ENCODE results near the gene KRTAP5-2.
"Not testable (repeated sequence)": the region's sequence is repeated elsewhere in the genome, so short reads cannot be mapped to it uniquely, and the experiment has no call there.

KRTAP5-2 gene, protein sequence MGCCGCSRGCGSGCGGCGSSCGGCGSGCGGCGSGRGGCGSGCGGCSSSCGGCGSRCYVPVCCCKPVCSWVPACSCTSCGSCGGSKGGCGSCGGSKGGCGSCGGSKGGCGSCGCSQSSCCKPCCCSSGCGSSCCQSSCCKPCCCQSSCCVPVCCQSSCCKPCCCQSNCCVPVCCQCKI

DNA sequence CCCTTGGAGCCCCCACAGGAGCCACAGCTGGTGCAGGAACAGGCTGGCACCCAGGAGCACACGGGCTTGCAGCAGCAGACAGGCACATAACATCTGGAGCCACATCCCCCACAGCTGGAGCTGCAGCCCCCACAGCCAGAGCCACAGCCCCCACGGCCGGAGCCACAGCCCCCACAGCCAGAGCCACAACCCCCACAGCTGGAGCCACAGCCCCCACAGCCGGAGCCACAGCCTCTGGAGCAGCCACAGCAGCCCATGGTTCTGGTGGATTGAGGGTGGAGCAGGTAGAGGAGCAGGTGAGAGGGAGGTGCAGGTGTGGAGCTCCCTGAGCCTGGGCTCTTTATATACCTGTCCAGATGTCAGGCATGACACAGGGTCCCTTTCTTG, at the start of gene KRTAP5-2:
Gene KRTAP5-2, minus strand, starts transcription at position 301 of the 387 bp plus-strand sequence. Its CDS starts 44 bp downstream, at position 257.
- no peak for DNase-seq (ENCODE audit: low read depth, low spot score)

DNA sequence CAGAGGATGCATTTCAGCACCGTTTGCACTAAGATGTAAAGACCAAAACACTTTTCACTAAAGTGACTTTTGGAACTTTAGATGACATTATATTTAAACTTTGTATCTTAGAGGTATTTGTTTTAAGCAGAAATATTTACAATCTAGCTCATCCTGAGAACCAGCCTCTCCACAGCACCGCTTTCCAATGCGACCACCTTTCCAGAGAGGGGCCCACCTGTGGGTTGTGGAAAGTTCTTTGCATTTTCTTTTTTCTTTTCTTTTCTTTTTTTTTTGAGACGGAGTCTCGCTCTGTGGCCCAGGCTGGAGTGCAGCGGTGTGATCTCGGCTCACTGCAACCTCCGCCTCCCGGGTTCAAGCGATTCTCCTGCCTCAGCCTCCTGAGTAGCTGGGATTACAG, 48.4 kb upstream of the KRTAP5-2 start:
- not testable (repeated sequence) for DNase-seq (ENCODE audit: low read depth, low spot score)

DNA sequence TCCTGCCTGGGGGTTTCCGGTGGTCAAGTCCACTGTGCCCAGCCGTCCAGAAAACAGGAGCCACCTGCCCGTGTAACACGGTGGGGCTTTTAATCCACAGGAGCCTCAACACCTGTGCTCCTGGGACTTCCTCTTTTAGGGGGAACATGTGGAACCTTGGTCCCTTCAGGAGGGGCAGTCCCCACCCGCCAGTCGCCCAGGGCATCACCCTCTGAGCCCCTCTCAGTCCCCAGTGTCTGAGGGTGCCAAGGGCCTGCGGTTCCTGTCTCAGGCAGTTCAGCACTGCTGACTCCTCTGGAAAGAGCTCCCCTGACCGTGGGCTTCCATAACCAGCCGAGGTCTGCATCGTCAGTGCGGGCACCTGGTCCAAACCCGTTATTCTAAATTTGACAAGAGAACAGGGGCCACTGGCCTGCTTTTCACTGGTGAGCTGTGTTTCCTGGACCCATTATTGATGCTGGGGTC, 47.3 kb upstream of the KRTAP5-2 start:
- DNase-seq (ENCODE audit: low read depth, low spot score) = no peak

DNA sequence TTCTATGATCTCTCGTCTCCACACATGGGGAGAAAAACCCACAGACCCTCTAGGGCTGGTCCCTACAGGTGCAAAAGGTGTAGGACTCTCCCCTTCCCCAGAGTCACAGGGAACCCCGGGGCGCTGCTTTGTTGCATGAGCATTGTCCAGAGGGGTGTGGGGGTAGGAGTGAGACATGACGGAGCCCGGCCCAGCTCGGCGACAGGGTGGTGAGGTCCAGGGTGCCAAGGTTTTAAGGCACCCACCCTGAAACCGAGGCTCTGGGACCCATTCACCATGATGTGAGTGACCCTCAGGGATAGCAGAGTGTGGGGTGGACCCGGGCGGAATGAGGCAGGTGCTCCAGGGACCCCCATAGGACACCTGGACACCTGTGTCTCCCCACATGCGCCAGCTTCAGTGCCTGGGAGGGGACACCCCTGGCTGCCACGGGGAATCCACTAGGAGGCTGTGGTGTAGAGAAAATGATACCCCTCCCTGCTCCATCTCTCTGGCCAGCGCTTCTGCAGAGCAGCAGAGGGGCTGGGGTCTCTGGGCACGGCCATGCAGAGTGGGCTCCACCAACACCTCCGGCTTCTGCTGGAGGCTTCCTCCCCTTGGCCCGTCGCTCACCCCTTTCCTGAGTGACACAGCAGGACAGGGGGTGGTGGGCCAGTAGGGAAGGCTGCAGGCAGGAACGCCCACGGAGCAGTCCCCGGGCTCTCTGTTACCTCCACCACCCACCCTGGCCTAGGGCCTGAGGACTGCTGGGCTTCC, 46.7 kb upstream of the KRTAP5-2 start:
- no peak for DNase-seq (ENCODE audit: low read depth, low spot score)

DNA sequence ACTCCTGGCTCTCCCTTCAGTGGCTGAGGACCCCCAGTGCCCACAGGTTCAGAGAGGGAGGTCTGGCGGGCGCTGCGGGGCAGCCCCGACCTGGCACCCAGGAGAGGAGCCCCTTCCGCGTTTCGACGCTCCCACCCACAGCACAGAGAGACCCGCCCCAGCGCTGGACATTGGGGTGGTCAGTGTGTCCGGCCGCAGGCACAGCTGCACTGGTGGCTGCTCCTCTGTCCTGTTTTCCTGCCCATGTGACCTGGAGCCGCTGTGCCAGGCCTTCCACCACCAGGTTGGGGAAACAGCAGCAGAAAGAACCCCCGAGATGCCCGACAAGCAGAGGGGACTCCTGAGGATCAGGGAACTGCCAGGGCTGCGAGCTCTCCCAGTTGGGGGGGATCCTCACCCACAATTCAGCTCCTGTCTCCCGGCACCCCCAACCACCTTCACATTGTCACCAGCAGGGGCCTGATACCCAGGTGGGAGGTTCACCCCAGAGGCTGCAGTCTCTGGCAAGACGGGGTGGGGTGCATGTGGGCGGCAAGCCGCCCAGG, 45.1 kb upstream of the KRTAP5-2 start:
- DNase-seq (ENCODE audit: low read depth, low spot score) = no peak

DNA sequence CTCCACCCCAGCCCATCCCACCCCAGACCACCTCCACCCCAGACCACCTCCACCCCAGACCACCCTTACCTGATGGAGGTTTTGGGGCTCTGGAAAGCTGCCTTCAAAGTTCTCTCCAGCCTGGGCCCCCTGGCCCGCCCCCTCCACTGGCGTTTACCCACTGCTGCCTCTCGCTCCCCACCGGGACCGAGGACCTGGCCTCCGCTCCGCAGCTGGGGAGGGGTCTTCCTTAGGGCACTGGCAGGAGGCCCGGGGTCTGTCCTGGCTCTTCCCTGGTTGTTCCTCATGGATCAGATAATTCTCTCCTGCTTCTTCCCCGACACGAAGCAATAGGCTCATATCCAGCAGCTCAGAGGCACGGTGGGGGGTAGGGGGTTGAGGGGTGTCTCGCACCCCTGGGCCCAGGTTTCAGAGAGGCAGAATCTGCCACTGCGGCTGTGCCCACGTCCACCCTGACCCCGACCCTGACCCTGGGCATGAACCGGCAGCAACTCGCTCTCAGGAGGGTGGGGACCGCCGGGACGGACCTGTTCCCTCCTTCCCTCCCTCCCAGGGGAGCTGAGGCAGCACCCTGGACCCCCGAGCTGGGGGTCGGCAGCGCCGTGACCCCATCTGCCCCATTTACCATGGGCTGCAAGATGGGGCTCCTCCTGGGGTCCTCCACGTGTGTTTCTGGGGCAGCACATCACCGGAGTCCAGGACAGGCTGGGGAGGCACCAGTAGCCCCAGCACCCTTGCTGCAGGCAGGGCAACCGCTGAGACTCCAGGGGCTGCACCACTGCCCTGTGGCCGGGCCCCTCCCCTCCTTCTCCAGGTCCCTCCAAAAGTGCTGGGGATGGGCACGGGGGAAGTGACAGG, 44.4 kb upstream of the KRTAP5-2 start:
- DNase-seq (ENCODE audit: low read depth, low spot score) = no peak

DNA sequence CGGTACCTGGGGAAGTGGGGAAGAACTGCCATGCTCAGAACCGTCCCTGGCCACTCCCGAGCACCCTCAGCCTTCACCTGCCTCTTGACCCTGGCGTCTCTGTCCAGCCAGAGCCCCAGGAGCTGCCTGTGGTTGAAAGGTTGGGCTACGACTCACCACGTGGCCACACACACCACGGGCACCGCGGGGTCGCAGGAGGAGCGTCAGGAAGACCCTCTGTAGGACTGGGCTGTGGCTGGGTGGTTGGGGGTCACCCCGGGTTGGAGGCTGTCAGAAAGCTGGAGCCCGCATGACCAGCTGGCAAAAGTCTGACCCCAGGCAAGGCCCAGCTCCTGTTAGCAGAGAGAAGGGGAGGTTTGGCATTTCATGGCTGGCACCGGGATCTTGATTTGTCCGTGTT, 43.0 kb upstream of the KRTAP5-2 start:
- no peak for DNase-seq (ENCODE audit: low read depth, low spot score)

DNA sequence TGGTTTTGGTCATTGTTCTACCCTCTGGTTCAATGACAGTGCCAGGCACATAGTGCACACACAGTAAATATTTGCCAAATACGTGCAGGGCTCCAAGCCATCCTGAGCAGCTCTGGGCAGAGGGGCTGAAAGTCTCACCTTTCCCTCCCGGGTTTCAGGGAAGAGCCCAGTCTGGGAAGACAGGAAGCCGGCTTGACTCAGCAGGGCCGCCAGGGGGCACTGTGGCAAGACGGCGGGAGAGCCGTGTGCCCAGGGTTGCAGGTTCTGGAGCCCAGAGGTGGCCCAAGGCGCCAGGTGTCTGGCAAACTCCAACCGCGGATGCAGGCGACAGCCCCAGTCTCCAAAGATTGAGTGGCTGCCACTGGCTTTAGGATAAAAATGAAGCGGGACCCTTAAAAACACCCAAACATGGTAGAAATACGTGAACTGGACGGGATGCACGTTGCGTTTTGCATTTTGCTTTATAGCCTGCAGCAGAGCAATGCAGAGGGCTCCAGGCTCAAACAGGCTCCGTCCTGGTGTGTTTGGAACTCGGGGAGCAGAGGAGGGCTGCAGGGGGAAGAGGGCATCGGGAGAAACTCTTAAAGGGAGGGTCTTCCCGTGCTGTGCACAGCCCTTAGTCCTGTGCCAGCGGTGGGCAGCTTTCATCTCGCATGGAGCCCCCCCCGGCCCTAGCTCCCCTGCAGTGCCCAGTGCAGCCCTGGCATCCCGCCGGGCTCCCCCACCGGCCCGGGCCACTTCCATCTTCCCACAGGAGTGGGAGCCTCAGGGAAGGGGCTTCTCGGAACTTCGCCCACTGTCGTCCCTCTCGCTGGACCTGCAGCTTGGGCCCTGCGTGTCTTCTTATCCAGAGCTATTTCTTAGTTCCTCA, 42.2 kb upstream of the KRTAP5-2 start:
- DNase-seq (ENCODE audit: low read depth, low spot score) = no peak

DNA sequence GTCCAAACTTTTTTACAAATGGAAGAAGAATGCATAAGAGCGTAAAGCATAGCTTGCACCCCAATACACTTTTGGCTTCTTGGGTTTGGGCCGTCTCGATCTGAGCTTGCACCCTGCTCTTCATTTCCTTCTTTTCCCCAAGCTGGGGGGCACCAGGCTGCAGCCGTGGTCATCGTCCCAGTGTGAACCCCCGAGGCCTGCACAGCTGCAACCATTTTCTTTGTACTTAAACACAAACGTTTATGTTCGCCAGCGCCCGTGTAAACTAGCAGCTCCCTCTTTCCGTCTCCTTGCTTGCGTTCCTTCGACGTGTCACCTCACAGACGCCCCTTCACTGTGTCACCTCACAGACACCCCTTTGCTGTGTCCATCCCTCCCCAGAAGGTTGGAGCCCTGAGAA, 41.6 kb upstream of the KRTAP5-2 start:
- no peak for DNase-seq (ENCODE audit: low read depth, low spot score)

DNA sequence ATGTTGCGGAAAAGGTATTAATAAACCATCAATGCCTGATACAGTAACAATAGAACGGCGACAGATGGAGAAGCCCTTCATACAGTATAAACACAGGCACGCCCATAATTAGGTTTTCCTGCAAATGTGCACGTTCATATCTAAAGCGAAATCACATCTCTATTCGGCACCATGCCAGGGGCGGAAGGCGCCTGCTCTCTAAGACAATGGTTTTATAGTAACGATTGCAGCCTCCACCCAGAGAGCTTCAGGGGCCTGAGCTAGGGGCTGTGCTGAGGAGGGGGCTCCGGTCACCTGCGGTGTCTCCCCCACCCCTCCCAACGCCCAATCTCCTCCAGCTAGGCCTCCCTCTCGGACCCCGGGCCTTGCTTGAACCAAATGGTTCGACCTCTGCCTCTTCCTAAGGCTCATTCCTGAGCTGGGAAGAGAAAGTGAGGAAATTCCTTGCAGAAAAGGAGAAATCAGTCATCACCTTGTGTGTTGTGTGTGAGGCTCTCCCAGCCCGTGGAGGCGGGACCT, 41.1 kb upstream of the KRTAP5-2 start:
- no peak for DNase-seq (ENCODE audit: low read depth, low spot score)

DNA sequence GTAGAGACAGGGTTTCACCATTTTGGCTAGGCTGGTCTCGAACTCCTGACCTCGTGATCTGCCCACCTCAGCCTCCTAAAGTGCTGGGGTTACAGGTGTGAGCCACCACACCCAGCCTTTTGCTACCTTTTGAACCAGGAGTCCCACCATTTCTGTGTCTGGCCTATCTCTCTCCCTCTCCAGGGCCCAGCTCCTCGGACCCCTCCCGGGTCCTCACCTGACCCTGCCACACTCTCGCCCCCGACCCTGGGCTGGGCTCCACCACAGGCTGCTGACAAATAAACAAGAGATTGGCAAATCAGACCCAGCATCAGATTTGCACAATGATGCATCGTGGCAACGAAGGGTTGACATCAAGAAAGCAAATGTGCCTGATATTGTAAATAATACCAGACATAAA, 40.2 kb upstream of the KRTAP5-2 start:
- no peak for DNase-seq (ENCODE audit: low read depth, low spot score)

DNA sequence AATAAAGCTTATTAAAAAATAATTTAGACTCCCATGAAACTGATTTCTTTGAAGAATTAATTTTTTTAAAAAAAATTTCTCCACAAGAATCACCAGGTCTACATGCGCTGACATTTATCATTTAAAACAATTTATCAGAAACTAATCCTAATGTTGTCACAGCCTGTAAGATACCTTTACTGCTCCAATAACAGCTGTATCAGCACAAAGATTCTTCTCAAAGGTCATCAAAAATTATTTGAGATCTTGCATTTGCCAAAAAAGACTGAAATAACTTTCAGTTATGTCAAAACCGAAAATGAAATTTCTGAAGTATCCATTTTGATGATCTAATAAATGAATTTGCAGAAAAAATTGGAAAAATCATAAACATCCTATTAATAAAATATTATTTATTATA, 39.5 kb upstream of the KRTAP5-2 start:
- no peak for DNase-seq (ENCODE audit: low read depth, low spot score)

DNA sequence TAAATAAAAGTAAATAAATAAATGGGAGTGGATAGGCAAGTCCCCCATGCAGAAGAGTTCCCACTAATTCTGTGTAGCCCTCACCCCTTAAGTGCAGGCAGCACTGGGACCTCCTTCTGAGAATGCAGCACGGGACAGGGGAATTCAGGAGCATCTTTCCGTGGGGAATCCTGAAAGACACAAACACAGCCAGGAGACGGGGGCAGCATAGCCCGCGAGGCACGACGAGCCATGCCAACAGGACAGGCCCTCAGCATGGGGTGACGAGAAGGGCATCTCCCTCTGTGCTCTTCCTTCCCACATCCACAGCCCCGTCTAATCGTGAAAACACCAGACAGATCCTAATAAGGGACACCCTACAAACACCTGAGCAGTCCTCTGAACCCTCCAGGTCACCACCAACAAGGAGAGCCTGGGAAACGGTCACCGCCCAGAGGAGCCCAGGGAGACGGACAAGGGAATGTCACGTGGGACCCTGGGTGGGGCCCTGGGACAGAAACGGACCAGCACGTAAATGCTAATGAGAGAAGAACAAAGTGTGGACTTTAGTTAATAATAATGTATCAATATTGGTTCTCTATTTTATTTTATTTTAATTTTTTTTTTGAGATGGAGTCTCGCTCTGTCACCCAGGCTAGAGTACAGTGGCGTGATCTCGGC, 38.3 kb upstream of the KRTAP5-2 start:
- no peak for DNase-seq (ENCODE audit: low read depth, low spot score)

DNA sequence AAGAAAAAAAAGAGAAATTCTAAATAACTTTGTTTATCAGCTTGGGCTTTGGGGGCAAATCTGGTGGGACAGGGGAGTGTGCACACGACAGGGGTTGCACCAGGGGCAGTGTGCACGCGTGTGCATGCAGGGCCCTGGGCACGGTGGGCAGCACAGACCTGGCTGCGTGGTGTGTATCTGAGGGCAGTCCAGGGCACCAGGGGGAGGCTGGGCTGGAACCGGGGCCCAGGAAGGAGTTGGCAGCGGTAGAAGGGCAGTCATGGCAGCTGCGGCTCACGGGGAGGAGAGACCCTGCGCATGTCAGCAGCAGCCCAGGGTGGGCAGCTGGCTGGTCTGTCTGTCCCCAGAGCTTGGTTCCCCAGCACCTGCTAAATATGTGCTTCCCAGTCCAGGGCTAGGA, 35.8 kb upstream of the KRTAP5-2 start:
- no peak for DNase-seq (ENCODE audit: low read depth, low spot score)

DNA sequence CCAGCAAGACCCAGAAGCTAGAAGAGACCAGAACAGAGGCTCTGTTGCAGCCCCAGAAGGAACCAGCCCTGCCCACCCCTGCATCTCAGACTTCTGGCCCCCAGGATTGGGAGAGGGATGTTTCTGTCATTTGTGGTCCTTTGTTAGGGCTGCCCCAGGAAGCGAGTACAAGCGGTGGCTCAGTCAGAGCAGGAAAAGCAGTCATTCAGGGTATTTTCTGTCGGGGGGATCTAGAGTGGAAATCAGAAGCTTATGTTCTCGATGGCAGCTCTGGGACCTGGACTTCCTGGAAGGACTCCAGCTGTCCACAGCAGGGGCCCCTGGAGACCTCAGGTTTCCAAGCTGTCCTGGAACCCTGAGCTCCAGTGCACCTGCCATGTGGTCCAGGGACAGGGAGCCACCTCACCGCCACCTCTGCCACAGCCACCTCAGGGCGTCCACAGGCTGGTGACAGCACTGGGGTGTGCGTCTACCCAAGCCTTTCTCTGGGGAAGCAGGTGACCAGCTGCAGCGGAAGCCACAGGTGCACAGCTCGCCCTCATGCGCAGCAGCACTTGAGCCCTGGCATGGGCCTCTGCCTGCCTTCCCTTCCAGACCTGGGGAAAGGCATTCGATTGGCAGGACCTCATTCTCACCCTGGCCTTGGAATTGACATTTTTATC, 34.1 kb upstream of the KRTAP5-2 start:
- no peak for DNase-seq (ENCODE audit: low read depth, low spot score)

DNA sequence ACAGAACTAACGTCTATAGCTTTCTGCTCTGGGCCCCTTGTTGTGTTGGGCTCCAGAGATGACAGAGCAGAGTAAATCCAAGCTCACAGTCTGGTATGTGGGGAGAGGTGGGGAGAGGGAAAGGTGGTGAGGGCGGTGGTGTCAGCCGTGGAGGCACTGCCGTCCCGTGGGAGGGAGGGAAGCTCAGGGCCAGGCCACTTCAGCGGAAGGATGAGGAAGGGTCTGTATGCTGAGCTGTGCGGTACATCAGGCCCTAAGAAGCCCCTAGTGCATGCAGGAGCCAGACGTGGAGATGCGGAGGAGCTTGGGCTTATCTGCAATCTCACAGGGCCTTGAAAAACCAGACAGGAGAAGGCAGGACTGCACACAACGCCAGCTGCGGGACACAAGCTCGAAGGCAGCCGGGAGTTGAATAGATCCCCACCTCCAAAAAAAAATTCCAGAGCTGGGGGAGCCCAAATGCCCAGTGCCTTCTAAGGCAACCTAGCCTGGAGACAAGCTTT, 33.0 kb upstream of the KRTAP5-2 start:
- DNase-seq (ENCODE audit: low read depth, low spot score) = no peak

DNA sequence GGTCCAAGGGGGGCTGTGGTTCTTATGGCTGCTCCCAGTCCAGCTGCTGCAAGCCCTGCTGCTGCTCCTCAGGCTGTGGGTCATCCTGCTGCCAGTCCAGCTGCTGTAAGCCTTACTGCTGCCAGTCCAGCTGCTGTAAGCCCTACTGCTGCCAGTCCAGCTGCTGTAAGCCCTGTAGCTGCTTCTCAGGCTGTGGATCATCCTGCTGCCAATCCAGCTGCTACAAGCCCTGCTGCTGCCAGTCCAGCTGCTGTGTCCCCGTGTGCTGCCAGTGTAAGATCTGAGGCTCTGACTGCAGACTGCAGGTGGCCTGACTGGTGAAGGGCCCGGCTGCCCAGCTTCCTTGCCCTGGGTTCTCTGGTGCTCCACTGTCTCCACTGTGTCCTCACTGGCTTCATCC, 32.2 kb upstream of the KRTAP5-2 start:
- no peak for DNase-seq (ENCODE audit: low read depth, low spot score)

DNA sequence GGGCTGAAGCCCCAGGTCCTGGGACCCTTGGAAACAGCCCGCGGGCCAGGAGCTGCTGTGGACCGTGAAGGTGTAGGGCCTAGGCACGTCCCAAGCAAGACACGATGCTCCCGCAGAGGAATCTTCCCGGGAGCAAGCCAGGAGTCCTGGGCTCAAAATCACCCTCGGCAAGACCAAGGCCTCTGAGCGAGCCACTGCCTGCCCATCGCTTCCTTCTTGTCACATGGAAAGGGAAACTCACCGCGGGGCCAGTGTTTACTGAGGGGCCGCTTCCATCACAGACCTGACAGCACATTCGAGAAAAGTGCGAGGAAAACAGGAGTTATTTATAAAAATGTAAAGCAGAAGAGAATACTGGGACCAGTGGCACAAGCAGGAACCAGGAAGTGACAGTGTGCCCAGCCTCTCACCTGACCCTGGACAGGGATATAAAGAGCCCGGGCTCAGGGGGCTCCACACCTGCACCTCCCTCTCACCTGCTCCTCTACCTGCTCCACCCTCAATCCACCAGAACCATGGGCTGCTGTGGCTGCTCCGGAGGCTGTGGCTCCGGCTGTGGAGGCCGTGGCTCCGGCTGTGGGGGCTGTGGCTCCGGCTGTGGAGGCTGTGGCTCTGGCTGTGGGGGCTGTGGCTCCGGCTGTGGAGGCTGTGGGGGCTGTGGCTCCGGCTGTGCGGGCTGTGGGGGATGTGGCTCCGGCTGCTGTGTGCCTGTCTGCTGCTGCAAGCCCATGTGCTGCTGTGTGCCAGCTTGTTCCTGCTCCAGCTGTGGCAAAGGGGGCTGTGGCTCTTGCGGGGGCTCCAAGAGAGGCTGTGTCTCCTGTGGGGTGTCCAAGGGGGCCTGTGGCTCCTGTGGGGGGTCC, 31.5 kb upstream of the KRTAP5-2 start, which contains the start of gene KRTAP5-5:
Gene KRTAP5-5, plus strand, starts transcription at position 450 of the 860 bp plus-strand sequence. Its CDS starts 66 bp downstream, at position 516.
- DNase-seq (ENCODE audit: low read depth, low spot score) = no peak
